ENCODE results near the gene MED29. TPM values are rescaled to one million over a fixed set of nuclear protein-coding genes. Genes with fewer than 3 reads are reported as not detected.
A peak's percentile ranks its signal among the peaks of the same experiment; 100 is the strongest.

The MED29 gene
- total RNA-seq, 2 experiments from 2014 or later: 28.3 to 31.3 TPM

DNA sequence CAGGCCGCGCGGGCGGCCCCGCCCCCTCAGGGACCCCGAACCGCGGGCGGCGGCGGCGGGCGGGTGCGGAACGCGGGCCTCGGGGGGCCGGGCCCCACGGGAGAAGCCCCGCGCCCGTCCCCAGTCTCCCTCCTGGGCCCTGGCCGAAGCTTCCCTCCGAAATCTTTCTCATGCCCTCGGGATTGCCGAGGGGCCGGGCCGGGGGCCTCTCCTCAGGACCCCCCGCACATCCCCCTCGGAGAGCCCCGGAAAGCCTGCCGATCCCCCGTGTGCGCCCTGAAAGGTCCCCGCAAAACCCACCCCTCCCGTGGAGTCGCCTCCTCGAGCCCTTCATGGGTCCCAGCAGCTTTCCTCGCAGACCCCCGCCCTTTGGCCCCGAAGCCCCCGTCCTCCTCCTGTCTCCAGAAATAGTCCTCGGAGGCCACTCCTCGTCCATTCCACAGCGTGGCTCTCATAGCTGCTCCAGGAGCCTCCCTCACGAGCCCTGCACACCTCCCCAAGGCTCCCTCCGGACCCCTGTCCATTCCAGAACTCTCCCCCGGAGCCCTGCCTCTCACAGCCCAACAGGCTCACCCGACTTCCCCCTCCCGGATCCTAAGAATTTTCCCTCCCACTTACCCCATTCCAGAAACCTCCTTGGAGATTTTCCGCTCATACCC lies 48.4 kb upstream of the MED29 start:
- TF ChIP-seq, protein P1, sequence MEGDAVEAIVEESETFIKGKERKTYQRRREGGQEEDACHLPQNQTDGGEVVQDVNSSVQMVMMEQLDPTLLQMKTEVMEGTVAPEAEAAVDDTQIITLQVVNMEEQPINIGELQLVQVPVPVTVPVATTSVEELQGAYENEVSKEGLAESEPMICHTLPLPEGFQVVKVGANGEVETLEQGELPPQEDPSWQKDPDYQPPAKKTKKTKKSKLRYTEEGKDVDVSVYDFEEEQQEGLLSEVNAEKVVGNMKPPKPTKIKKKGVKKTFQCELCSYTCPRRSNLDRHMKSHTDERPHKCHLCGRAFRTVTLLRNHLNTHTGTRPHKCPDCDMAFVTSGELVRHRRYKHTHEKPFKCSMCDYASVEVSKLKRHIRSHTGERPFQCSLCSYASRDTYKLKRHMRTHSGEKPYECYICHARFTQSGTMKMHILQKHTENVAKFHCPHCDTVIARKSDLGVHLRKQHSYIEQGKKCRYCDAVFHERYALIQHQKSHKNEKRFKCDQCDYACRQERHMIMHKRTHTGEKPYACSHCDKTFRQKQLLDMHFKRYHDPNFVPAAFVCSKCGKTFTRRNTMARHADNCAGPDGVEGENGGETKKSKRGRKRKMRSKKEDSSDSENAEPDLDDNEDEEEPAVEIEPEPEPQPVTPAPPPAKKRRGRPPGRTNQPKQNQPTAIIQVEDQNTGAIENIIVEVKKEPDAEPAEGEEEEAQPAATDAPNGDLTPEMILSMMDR (conservative IDR thresholded peaks at IDR 0.05; ENCODE audit: low read length): no peak
- no peak for TF ChIP-seq EZH2phosphoT487 (IDR thresholded peaks at IDR 0.05; ENCODE audit: borderline replicate concordance, low read depth, low read length)
- POLR2A ChIA-PET: interaction anchor here (0.6 to 1.2 kb wide), 4 partner anchors 13 to 195 kb away, joined by 3 to 6 read pairs (median 3); no protein-coding TSS in a partner anchor
- Histone ChIP-seq H4K20me1 (ENCODE audit: insufficient read depth, low read length) (peaks cover 19% of the 10 kb centered on the region; the same call in 1 of the 2 replicates), H3K9me2 (ENCODE audit: insufficient read depth, low read length) (no peaks in the 10 kb centered on the region), H2AFZ (ENCODE audit: low read length) (no peak overlapping the region), H3K4me3 (ENCODE audit: low read depth, low read length, poor library complexity, severe bottlenecking) (peak overlapping the region; percentile 96), H3K4me1 (ENCODE audit: insufficient read depth, low read length, poor library complexity, severe bottlenecking) (peaks cover 40% of the 10 kb centered on the region), H3K36me3 (ENCODE audit: insufficient read depth, low read length) (peaks cover 22% of the 10 kb centered on the region; the same call in 1 of the 2 replicates), H3K79me2 (ENCODE audit: insufficient read depth, low read depth, low read length) (peaks cover 20% of the 10 kb centered on the region; the same call in 1 of the 2 replicates), H3K4me2 (ENCODE audit: low read length) (peak overlapping the region; percentile 99), H3K9me3 (ENCODE audit: low read length) (no peaks in the 10 kb centered on the region), H3K27ac (ENCODE audit: low read depth, low read length, poor library complexity, severe bottlenecking) (no peak overlapping the region)
- DNase-seq (ENCODE audit: low spot score): no peak
- no TSS peak for BruUV-seq (replicated peaks)
- CTCF ChIA-PET (ENCODE audit: unreplicated experiment): interaction anchor here (0.6 kb wide), 1 partner anchor 13 kb away, joined by 3 read pairs; no protein-coding TSS in a partner anchor
- intact Hi-C loops (cut with micrococcal nuclease; ENCODE audit: unreplicated experiment): loop anchor here (1.0 kb wide), 2 partner anchors 49 to 70 kb away; partner anchors contain the start of genes MED29, PAF1 and PLEKHG2

DNA sequence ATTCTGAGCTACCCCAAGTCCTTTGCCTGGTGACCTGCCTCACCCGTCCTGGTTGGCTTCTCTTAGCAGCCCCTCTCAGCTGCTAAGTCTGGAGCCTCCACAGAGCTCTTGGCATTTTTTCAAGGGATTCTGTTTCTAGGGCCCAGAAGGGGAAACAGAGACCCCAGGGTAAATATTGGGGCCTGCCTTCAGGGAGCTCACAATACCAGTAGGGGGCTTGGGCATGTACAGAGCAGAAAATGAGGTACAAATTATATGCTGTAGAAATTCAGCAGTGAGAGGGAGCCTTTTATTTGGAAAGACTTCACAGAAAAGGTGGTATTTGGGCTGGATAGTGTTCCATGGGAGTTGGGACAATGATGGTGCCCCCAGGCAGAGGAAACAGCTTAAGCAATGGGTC lies 45.2 kb upstream of the MED29 start:
- Histone ChIP-seq H3K36me3 (ENCODE audit: insufficient read depth, low read length) (peaks cover 44% of the 10 kb centered on the region), H3K79me2 (ENCODE audit: insufficient read depth, low read depth, low read length) (peaks cover 15% of the 10 kb centered on the region; the same call in 1 of the 2 replicates), H3K4me3 (ENCODE audit: low read depth, low read length, poor library complexity, severe bottlenecking) (no peak overlapping the region), H3K4me1 (ENCODE audit: insufficient read depth, low read length, poor library complexity, severe bottlenecking) (peaks cover 22% of the 10 kb centered on the region), H3K9me2 (ENCODE audit: insufficient read depth, low read length) (no peaks in the 10 kb centered on the region), H3K27ac (ENCODE audit: low read depth, low read length, poor library complexity, severe bottlenecking) (no peak overlapping the region), H2AFZ (ENCODE audit: low read length) (no peak overlapping the region), H3K9me3 (ENCODE audit: low read length) (no peaks in the 10 kb centered on the region), H3K4me2 (ENCODE audit: low read length) (no peak overlapping the region), H4K20me1 (ENCODE audit: insufficient read depth, low read length) (peaks cover 19% of the 10 kb centered on the region; the same call in 1 of the 2 replicates)
- BruUV-seq (replicated peaks): no TSS peak
- TF ChIP-seq, protein P1 (conservative IDR thresholded peaks at IDR 0.05; ENCODE audit: low read length): peak; percentile 55
- no peak for TF ChIP-seq EZH2phosphoT487 (IDR thresholded peaks at IDR 0.05; ENCODE audit: borderline replicate concordance, low read depth, low read length)
- no peak for DNase-seq (ENCODE audit: low spot score)
- ChIA-PET POLR2A (interaction anchor here (0.6 to 1.2 kb wide), 2 partner anchors 16 to 726 kb away, joined by 3 read pairs; no protein-coding TSS in a partner anchor), CTCF (ENCODE audit: unreplicated experiment) (no interaction called here)
- intact Hi-C loops (cut with micrococcal nuclease; ENCODE audit: unreplicated experiment): no loop called here
